Aorta (tissue), 5 donors: ENCODE data around the gene ENGASE. TPM values are rescaled to one million over a fixed set of nuclear protein-coding genes. Genes with fewer than 3 reads are reported as not detected.
A peak's percentile ranks its signal among the peaks of the same experiment; 100 is the strongest.

Experiments used
- ATAC-seq: fragments of 200-7000 bp; cut with Tn5 transposase; one replicate; pipeline ENCODE4 v1.9.1; 2022; ENCODE audit warnings: moderate library complexity; ENCODE audit not compliant: low FRiP score
- DNase-seq, 2 donors: peaks; one replicate each; pipeline ENCODE4 v3.0.0-alpha.2; 2020
- H3K27ac ChIP-seq, 2 donors: one replicate each; pipeline ENCODE4 v1.5.1; 2013; ENCODE audit warnings: low read length in 2 of 2, mild to moderate bottlenecking in 2 of 2, moderate library complexity in 2 of 2, control low read depth in 1 of 2, inconsistent platforms in 1 of 2, low read depth in 1 of 2
- H3K27me3 ChIP-seq, 2 donors: one replicate each; pipeline ENCODE4 v1.6.1; 2013; ENCODE audit warnings: control low read depth in 1 of 2, low read length in 1 of 2, mild to moderate bottlenecking in 1 of 2, moderate library complexity in 1 of 2; ENCODE audit not compliant: insufficient read depth in 2 of 2, control insufficient read depth in 1 of 2
- H3K36me3 ChIP-seq, 2 donors: one replicate each; pipeline ENCODE4 v1.6.1; 2013; ENCODE audit warnings: control low read depth in 1 of 2, low read length in 1 of 2, mild to moderate bottlenecking in 1 of 2; ENCODE audit not compliant: insufficient read depth in 2 of 2, control insufficient read depth in 1 of 2
- H3K4me1 ChIP-seq, 2 donors: one replicate each; pipeline ENCODE4 v1.6.1; 2013; ENCODE audit warnings: low read length in 2 of 2, control low read depth in 1 of 2, mild to moderate bottlenecking in 1 of 2, moderate library complexity in 1 of 2; ENCODE audit not compliant: insufficient read depth in 2 of 2, control insufficient read depth in 1 of 2
- H3K4me3 ChIP-seq, 2 donors: one replicate each; pipeline ENCODE4 v1.5.1; 2013; ENCODE audit warnings: low read length in 2 of 2, control low read depth in 1 of 2, mild to moderate bottlenecking in 1 of 2
- H3K9me3 ChIP-seq: one replicate; pipeline ENCODE4 v1.6.1; 2013; ENCODE audit warnings: mild to moderate bottlenecking, low read length; ENCODE audit not compliant: control insufficient read depth
- WGBS, 2 donors: extraction: QIAGEN DNeasy Blood & Tissue Kit; methylation state at CpG; one replicate each; pipeline ENCODE4 v1.1.7; 2013; 5-methylcytosine and 5-hydroxymethylcytosine counted together
- intact Hi-C, 2 donors: fragments of 100-400 bp; cut with DNase I; formaldehyde crosslinking; loops; one replicate each; pipeline versions ENCODE4 v1.14.2 to v1.15.0; 2022
- polyA plus RNA-seq, 2 donors: library from polyadenylated mRNA; stranded (reverse); fragments of 200-250 nt; gene quantifications; one replicate each; pipeline ENCODE4 v1.2.3, GENCODE V29; 2013
- total RNA-seq, 2 donors: library from RNA; stranded (reverse); fragmentation: NEBNext Ultra II Directional; extraction: Animal tissue kit (Norgen Biotek cat#: 25700); gene quantifications; one replicate each; pipeline ENCODE4 v1.2.1, GENCODE V29; 2021
- donor health status: healthy with polysubstance abuse.
- donor health status: Bipolar disorder and iron deficiency.
- donor health status: DM: no; HTN: no; CAD: no.
- donor health status: DM: no; HTN: no; CAD: no.
- donor health status: DM: yes; HTN: yes; CAD: no.

ENGASE gene
- total and polyA plus RNA-seq, 4 donors: 7.0 to 60.5 (median 51.6) TPM

DNA sequence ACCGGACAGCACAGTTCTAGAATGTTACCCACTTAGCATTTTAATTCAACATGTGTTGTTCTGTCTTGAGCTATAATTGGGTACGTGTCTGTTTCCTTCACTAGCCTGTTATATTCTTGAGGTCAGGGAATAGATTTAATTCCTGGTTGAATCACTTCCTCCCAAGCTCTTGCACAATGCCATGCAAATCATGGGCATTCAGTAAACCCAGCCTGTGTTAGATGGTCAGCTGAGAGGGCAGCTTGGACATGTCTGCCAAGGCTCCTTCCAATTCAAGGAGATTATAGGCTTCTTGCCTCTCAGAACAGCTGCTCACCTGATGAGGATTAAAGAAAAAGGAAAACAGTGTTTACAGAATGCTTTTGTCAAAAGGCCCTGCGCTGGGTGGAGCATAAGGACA lies 38.0 kb upstream of the ENGASE start:
- ATAC-seq: no peak
- no peak overlapping the region for H3K4me3 ChIP-seq
- no peaks in the 10 kb centered on the region for H3K27me3 ChIP-seq
- no peaks in the 10 kb centered on the region for H3K36me3 ChIP-seq
- H3K4me1 ChIP-seq: peaks cover 1 to 2% of the 10 kb centered on the region in 2 donors
- WGBS, 2 donors: 48 to 59% methylated on average over 3 of the region's 3 CpGs
- peak; percentile 41 to 68 for DNase-seq
- H3K27ac ChIP-seq: peak overlapping the region in 1 of 2 donors; percentile 21
- H3K9me3 ChIP-seq: no peaks in the 10 kb centered on the region
- intact Hi-C loops: loop anchor here in 1 of 2 donors (2.0 kb wide), 1 partner anchor 14 kb away; no protein-coding TSS in a partner anchor

DNA sequence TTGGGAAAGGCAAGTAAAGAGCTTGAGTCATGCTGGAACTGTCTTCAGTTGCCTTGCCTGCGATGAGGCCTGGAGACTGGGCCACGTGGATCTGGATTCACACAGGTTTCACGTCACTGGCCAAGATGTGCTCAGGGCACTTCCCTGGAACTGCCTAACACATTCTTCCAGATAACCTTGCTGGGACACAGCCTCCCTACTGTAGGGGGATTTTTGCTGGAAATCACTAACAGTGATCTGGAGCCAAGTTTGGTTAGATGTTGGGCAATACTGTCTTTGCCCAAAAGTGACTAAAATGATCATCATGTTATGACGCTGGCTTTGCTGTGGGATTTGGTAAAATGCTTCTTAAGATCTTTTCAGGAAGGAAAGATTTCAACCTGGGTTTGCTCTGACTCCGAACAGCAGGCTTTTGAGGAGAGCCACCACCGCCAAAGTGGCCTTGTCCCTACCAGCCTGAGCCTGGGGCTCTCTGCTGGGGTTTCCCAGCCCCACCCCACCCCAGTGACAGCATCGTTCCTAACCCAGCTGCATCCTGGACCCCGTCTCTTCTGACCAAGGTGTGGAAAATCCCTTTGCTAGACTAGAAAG lies 36.0 kb upstream of the ENGASE start:
- H3K27me3 ChIP-seq: no peaks in the 10 kb centered on the region
- DNase-seq: peak; percentile 72 to 81
- intact Hi-C loops: no loop called here
- peaks cover 0 to 2% of the 10 kb centered on the region in 2 donors for H3K4me1 ChIP-seq
- H3K36me3 ChIP-seq: no peaks in the 10 kb centered on the region
- H3K9me3 ChIP-seq: no peaks in the 10 kb centered on the region
- H3K27ac ChIP-seq: no peak overlapping the region
- peak; percentile 71 for ATAC-seq
- 87 to 93% methylated on average over 8 of the region's 8 CpGs for WGBS, 2 donors
- no peak overlapping the region for H3K4me3 ChIP-seq

DNA sequence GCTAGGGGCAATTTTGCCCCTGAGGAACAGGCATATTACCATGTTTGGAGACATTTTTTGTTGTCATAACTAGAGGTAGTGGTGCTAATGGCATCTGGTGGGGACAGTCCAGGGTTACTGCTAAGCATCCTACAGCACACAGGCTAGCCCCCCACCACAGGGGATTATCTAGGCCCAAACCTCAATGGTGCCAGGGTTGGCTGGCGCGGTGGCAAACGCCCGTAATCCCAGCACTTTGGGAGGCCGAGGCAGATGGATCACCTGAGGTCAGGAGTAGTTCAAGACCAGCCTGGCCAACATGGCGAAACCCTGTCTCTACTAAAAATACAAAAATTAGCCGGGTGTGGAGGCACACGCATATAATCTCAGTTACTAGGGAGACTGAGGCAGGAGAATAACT lies 35.5 kb upstream of the ENGASE start:
- Histone ChIP-seq H3K9me3 (no peaks in the 10 kb centered on the region), H3K27me3 (no peaks in the 10 kb centered on the region), H3K36me3 (no peaks in the 10 kb centered on the region), H3K27ac (no peak overlapping the region), H3K4me3 (no peak overlapping the region), H3K4me1 (peaks cover 0 to 2% of the 10 kb centered on the region in 2 donors)
- ATAC-seq (no peak), DNase-seq (peak; percentile 38 to 44)
- intact Hi-C loops: no loop called here
- WGBS, 2 donors: 95% methylated on average over 8 of the region's 8 CpGs

DNA sequence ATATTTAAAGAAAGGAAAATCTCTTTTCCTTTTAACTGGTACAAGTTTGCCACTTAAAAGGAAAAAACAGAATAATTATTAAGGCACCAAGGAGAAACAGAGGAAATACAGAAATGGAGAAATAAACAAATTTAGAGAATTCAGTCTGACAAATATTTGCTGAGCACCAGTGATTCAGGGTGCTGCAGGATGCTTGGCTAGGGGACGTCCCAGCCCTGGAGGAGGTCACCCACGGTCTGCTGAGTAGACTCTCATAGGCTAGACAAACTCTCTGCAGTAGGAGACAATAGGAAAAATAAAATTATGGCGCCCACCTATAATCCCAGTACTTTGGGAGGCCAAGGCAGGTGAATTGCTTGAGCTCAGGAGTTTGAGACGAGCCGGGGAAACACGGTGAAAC lies 34.7 kb upstream of the ENGASE start:
- no peak for ATAC-seq
- intact Hi-C loops: no loop called here
- H3K9me3 ChIP-seq: no peaks in the 10 kb centered on the region
- peak in 1 of 2 donors; percentile 41 for DNase-seq
- H3K36me3 ChIP-seq: no peaks in the 10 kb centered on the region
- H3K4me1 ChIP-seq: peaks cover 0 to 2% of the 10 kb centered on the region in 2 donors
- whole genome bisulfite sequencing, 2 donors: 94 to 96% methylated on average over 6 of the region's 6 CpGs
- H3K27ac ChIP-seq: no peak overlapping the region
- no peak overlapping the region for H3K4me3 ChIP-seq
- no peaks in the 10 kb centered on the region for H3K27me3 ChIP-seq

DNA sequence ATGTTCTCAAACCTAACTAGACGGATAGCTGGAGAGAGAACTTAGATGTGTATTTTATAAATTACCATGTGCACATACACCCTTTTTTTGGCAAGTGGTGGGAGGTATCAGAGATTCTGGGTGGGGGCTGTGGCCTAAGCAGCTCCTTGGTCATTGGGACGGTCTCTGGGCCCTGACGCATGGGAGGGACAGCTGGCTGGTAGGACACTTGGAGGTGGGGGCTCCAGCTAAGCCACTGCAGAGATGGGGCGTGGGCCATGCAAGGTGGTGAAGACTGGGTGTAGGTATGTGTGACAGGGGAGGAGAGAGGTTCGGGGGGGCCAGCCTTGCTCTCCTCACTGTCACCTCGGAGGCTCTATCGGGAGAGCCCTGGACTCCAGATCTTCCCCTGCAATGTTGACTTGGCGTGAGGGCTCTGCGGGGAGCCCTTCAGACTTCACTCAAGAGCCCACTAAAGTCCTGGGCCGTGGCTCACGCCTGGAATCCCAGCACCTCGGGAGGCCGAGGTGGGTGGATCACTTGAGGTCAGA lies 33.5 kb upstream of the ENGASE start:
- H3K4me3 ChIP-seq: no peak overlapping the region
- no peaks in the 10 kb centered on the region for H3K36me3 ChIP-seq
- DNase-seq (peak; percentile 43 to 69), ATAC-seq (no peak)
- no peaks in the 10 kb centered on the region for H3K9me3 ChIP-seq
- peaks cover 0 to 2% of the 10 kb centered on the region in 2 donors for H3K4me1 ChIP-seq
- no peak overlapping the region for H3K27ac ChIP-seq
- no peaks in the 10 kb centered on the region for H3K27me3 ChIP-seq
- intact Hi-C loops: no loop called here
- WGBS, 2 donors: 93 to 94% methylated on average over 13 of the region's 13 CpGs

DNA sequence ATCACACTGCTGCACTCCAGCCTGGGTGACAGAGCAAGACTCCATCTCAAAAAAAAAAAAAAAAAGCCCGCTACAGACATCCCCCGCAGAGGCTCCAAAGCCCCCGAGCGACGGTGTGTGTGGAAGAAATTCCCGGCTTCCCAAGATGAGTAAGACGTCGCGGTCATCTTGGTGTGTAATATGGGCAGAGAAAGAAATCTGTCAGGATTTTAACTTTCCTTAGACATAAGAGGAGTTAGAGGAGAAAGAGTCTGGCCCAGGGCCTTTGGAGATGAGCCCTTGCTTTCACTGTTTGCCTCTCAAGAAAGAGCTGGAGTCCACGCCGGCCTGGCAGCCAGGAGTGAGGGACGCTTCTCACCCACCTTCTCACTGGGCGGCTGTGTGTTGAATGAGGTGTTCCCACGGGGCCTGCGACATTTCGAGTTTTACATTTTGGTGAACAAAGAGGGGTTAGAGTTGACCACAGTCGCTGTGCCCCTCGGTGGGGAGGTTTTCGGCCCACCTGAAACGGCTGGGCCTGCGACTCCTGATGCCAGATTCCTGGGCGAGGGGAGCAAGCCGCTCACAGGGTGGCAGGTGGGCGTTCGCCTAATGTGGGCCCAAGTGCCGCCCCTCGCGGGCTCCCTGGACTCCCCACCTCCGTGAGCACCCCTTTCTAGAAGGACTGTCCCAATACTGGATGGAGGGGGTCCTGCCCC lies 32.8 kb upstream of the ENGASE start:
- intact Hi-C loops: no loop called here
- 90 to 92% methylated on average over 29 of the region's 29 CpGs for WGBS, 2 donors
- no peak overlapping the region for H3K4me3 ChIP-seq
- no peaks in the 10 kb centered on the region for H3K27me3 ChIP-seq
- H3K4me1 ChIP-seq: no peaks in the 10 kb centered on the region
- no peak for ATAC-seq
- H3K9me3 ChIP-seq: no peaks in the 10 kb centered on the region
- peak; percentile 32 to 57 for DNase-seq
- H3K36me3 ChIP-seq: no peaks in the 10 kb centered on the region
- no peak overlapping the region for H3K27ac ChIP-seq

DNA sequence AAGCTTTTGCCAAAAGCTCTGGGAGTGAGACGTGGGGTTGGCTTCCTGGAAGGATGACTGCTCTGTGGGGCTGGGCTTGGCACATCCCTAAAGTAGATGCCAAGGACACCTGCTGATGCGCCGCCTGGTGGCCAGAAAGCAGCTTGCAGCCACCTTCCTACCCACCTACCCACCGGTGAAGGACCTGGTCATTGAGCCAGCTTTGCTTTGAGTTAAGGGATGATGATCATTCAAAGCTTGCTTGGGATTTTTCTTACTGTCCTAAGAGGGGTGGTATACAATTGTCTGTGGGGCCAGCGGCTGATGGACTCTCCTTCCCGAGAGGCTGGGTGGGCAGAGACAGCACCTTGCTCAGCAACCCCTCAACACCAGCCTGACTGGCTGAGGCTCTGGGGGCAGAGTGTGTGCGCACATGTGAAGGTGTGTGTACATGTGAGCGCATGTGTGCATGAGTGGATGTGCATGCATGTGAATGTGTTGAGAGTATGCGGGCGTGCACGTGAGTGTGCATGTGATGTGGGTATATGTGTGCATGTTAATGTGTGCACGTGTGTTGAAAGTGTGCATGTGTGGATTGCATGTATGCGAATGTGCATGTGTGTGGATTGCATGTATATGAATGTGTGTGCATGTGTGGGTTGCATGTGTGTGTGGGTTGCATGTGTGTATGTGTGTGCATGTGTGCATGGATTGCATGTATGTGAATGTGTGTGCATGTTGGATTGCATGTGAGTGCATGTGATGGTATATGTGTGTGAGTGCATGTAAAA lies 32.0 kb upstream of the ENGASE start:
- Histone ChIP-seq H3K4me3 (no peak overlapping the region), H3K36me3 (peaks cover 0 to under 1% of the 10 kb centered on the region in 2 donors), H3K27me3 (no peaks in the 10 kb centered on the region), H3K27ac (no peak overlapping the region), H3K4me1 (no peaks in the 10 kb centered on the region), H3K9me3 (no peaks in the 10 kb centered on the region)
- DNase-seq (peak; percentile 80 to 91), ATAC-seq (no peak)
- intact Hi-C loops: no loop called here
- 65 to 67% methylated on average over 13 of the region's 13 CpGs for WGBS, 2 donors

DNA sequence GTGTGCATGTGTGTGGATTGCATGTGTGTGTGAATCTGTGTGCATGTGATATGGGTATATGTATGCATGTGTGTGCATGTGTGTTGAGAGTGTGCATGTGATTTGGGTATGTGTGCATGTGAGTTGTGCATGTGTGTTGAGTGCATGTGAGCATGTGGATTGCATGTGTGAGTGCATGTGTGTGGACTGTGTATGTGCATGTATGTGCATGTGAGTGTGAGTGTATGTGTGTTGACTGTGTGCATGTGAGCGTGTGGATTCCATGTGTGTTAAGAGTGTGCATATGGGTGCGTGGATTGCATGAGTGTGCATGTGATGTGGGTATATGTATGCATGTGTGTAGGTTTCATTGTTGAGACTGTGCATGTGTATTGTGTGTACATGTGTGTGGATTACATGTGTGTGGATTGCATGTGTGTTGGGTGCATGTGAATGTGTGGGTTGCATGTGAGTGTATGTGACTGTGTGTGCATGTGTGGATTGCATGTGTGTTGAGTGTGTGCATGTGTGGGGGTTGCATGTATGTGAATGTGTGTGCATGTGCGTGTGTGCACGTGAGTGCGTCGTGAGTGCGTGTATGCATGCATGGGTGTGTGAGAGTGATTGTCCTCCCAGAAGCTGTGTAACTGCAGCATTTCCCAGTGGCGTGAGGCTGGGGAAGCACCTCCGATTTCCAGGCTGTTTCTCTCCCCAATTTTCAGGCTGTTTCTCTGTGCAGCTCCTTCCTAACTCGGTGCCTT lies 31.3 kb upstream of the ENGASE start:
- peak; percentile 7 to 42 for DNase-seq
- Histone ChIP-seq H3K9me3 (no peaks in the 10 kb centered on the region), H3K4me1 (no peaks in the 10 kb centered on the region), H3K27me3 (no peaks in the 10 kb centered on the region), H3K36me3 (peaks cover 0 to 5% of the 10 kb centered on the region in 2 donors), H3K4me3 (no peak overlapping the region), H3K27ac (no peak overlapping the region)
- no peak for ATAC-seq
- intact Hi-C loops: no loop called here
- WGBS, 2 donors: 88 to 92% methylated on average over 10 of the region's 10 CpGs
